ENCODE data around the gene FAM120B.
A peak's percentile ranks its signal among the peaks of the same experiment; 100 is the strongest.

The FAM120B gene

DNA sequence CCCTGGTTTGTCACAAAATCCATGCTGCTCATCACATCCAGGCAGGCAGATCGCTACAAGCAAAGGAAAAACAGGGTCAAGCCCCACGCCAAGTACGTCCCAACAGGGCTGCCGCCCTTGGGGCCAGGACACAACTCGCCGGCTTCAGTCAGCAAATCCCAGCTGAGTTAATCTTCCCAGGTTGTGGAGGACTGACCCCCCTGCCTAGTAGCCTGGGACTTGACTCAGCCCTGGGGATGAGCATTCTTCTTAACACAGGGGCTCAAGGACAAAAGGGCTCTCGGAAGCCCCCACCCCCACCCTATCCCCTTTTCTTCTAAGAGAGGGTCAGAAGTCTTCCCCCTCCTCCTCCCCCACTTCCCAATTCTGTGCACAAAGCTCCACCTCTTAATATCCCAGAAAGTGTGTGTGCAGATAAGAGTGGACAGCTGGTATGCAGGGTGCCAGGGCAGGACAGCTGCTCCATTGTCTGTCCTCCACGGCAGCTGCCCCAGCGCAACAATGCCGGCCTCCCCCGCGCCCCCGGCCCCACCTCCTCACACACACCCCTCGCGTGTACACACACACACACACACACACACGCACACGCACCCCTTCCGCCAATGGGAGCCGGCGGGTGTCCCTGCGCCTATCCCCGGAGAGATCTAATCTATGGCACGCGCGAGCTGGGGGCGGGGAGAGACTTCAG, 20.2 kb upstream of the FAM120B start:
- no peak for DNase-seq (ENCODE audit: low read depth in 2 of 2)

DNA sequence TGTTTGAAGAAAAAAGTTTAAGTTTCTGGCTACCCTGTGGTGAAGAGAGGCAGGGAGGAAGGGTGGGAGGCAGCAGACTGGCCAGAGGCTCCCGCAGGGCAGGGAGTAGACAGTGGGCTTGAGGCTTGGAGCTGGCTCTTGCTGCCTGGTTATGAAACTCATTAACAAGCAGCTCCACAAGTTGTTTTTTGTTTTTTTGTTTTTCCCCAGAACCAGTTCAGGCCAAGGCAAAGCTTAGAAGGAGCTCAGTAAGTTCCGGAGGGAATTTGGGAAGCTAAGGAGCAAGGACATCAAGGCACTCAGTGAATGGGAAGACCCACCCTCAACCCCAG, 19.7 kb upstream of the FAM120B start:
- DNase-seq (ENCODE audit: low read depth in 2 of 2), result no peak

DNA sequence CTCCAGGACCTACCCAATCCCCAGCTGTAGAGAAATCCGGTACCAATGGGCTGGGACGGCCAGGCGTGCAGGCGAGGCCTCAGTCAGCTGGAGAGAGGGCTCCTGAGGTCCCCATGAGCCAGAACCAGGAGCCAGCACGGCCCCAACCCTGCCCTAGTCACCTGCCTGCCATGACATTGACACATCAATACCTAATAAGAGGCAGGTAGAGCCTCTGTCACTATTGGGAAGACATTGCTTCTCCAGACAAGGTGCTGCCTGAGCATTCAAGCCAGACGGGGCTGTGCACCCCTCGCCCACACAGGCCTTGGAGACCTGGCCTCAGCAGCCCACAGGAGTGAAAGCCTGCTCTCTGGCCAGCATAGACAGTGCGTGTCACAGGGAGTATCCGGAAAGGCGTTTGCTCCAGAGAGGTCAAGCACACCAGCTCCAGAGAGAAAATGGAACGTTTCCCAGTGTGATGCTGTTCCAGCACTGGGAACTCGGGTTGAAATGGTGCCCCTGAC, 19.1 kb upstream of the FAM120B start:
- no peak for DNase-seq (ENCODE audit: low read depth in 2 of 2)

DNA sequence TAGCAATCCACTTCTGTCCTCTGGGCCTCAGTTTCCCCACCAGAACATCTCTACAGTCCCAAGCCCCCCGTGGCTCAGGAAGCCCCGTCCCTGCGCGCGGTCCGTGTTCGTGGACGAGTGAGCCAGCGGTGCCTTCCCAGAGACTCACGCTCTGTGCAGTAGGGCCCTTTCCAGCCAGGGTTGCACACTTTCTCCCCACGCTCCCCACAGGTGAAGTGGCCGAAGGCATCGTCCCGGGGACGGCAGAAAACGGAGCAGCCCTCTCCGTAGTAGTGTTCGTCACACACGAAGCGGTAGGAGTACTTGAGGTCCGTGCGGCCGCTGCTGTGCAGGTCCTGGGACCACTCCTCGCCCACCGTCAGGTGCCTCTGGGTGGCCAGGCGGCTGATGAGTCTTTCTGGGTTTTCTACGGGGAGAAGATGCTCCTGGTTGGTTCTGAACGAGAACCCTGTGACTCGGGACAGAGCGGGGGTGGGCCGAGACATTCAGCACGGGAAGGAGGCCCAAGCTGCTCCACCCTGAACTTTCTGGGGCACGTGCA, 18.4 kb upstream of the FAM120B start:
- no peak for DNase-seq (ENCODE audit: low read depth in 2 of 2)

DNA sequence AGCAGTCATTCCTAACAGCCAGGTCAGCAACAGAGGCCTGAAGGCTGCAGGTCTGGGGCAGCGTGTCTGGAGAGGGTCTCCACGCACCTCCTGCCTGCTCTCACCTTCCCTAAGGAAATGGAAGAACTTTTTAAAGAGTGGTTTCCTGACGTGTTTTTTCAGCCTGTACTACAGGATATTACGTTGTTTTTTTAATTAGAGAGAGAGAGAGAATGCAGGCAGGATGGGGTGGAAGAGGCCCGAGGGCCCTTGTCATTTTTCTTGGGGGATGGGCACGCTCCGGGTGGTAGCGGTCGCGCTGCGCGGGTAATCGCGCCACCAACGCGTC, 17.7 kb upstream of the FAM120B start:
- DNase-seq (ENCODE audit: low read depth in 2 of 2), result no peak

DNA sequence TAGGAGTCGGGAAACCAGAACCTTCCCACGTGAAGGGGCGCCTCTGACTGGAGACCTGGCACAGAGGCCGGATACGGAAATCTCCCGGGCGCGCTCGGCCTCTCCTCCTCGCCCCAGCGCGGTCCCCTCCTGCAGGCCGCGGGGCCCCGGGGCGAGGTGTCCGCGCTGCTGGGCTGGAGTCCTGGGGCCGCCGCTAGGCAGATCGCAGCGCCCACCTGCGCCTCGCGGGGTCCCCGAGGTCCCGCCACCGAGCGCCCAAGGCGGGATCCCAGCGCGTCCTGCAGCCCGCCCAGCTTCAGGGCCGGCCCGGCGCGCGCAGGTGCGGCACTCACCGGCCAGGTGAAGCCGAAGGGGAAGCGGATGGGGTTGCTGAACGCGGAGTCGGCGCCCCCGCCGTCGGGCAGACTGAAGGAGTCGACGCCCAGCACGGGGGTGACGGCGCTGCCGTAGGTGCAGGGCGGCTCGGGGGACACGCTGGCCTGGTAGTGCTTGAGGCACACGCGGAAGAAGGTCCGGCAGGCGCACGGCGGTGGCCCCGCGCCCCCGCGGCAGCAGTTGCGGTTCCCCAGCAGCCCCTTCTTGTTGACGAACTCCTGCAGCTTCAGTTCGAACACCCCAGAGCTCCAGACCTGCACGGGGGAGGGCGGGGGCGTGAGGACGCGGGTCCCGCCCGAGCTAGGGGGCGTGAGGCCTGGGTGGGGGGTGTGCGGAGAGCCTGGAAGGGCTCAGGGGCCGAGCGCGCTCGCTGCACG, 17.2 kb upstream of the FAM120B start:
- no peak for DNase-seq (ENCODE audit: low read depth in 2 of 2)

DNA sequence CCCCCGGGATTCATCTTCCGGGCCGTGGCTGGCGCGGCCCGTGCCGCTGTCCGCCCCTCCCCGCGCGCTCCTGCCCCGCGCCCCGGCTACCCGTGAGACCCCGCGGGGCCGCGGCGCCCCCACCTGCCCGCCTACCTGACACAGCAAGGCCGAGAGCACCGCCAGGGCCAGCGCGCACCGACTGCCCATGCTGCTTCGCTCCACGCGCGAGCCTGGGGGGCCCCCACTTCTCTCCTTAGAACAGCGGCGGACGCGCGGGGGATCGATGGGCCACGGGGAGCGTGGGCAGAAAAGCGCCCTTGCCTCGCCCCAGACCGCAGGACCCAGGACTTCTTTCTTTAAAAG, 16.6 kb upstream of the FAM120B start:
- no peak for DNase-seq (ENCODE audit: low read depth in 2 of 2)

DNA sequence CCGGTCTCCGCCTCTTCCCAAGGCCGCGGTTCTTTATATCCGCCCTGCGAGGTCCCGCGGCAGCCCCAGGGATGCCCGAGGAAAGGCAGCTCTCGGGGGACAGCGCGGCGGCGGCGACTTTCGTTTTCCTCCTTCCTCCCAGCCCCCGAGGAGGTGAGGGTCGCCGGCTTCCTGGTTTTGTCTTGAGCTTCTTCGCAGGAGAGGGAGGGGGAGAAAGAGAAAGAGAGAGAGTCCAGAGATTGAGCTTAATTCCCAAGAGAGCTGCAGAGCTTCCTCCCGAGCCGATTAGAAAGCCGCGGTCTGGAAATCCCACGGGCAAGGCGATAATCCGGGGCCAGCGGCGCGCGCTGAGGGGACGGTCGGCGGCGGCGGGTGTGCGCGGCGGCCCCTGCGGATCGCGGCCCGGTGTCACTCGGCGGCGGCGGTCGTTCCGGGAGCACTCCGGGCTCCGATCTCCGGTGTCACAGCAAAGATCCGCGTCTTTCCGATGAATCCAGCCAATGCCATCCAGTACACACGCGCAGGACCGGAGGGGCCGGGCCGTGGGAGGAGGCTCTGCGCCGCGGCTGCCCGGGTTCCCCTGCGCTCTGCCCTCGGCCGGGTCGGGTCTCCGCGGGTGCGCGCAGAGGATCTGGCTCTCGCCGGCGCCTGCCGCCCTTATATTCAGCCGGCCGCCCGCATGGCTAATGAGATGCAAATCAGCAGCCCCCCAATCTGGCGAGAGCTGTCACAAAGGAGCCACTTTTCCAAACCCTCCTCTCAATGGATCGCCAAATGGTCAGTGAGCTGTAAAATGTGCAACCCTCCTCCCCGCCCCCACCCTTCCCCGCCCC, 16.0 kb upstream of the FAM120B start, which contains the start of gene DLL1:
Gene DLL1 (minus strand): TSS at position 783 of the 833 bp plus-strand sequence. CDS start 939 bp downstream, outside the sequence.
- no peak for DNase-seq (ENCODE audit: low read depth in 2 of 2)

DNA sequence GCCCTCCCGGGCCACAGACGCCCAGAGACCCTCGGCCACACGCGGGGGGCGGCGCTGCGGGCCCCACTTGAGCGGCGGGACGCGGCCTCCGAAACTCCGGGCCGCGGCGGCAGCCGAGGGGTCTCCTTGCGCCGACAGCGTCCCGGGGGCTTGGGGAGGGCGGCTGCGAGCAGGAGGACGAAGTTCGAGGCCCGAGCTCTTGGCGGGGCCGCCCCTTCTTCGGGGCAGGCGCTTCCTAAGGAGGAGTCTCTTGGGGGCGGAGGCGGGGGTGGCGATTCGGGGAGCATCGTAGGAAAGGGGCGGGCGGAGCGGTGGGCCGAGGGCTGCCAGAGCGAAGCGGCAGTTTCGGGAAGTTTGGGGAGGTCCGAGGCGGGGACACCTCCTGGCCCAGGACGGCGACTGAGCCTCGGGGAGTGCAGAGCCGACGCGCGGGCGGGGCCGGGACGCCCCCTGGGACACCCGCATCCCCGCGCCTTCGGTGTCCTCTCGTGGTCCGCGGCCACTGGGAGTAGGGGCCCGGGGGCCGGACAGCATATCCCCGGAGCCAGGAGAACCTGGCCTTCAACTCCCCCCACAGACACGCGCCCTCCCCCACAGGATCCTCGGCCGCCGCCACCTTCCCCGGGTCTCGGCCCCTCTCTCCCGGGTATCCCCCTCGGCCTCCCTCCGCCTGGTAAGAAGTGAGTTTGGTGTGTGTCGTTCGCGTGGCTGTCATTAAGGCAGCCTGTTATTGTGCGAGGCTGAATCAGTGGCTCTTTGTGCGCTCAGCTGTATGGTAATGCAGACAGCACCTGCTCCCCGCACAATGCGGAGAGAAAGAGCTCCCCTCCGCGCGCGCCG, 15.1 kb upstream of the FAM120B start:
- no peak for DNase-seq (ENCODE audit: low read depth in 2 of 2)

DNA sequence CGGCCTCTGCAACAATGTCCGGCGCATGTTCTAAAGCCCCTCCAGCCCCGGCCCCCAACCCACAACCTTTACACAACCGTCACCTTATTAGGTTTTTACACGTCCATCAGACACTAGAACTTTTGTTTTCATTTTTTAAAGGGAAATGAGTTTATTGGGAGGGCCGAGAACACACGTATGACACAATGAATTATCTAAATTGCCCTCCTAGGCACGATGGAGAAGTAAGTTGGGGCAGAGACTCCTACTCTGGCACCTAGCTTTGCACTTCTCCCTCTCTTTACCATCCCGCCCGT, 14.5 kb upstream of the FAM120B start:
- no peak for DNase-seq (ENCODE audit: low read depth in 2 of 2)

DNA sequence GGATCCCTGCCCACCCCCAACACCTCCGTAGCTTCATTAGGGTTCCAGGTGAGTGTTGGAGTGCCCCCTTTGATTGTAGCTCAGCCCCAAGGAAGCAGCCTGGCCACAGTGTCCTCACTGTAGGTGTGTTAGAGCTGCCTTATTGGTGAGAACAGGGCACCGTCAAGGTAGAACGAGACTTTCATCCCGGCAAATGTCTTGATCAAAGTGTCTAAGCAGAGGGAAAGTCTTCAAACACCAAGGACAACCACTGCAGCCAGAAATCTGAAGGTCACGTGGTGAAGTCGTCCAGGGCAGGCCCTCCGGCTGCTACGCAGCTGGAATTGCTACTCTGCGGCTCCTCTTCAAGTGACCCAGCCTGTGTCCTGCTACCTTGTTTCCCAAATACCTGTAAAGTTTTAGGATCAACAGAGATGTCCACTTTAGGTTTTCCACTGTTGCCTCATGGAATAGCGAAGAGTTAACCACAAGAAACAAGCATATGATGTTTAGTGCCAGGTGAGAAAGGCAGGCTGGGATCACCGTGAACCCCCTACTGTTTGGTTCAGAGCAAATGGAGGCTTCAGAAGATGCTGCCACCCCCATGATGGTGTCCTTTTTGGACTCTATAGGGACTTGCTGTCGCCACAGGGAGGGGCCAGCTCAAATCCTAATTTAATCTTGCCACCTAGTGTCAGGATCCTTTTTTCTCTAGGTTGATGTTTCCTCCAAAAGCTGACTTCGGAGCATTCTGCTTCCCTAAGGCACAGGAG, 14.0 kb upstream of the FAM120B start:
- DNase-seq (ENCODE audit: low read depth in 2 of 2), result no peak

DNA sequence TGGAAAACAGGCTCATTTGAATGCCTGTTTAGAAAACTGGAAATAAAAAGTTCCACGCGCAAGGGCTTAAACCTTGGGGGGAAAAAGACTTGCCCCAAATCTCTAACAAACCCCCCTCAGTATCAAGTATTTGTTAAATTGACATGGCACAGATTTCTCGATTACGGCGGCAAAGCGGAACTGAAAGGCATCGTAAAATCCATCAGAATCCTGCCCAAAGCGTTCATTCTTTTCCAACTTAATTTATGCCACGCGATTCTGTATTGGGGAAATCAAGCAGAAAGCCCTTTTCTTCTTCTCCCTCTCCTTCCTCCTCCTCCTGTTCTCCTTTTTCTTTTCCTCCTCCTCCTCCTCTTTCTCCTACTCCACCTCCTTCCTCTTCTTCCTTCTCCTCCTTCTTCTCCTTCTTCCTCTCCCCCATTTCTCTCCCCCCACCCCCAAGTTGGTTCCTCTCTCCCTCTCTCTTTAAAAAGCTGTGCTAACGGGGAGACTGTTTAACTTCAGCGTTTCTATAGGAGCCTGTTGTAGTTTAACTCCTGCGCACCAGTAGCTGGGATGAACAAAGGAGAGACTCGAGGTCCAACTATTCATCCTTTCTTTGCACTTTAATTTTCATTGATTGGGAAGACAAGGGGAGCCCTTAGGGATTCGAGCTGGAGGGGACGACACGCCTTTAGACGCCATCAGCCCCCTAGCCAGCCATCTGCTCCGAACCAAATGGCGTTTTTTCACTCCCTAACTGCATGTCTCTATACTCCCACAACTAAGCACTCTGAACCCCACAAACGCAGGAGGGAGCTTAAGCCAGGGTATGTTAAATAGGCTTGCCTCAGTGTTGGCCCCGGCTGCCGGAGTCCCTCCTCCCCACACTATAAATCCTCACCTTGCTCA, 13.0 kb upstream of the FAM120B start:
- no peak for DNase-seq (ENCODE audit: low read depth in 2 of 2)

DNA sequence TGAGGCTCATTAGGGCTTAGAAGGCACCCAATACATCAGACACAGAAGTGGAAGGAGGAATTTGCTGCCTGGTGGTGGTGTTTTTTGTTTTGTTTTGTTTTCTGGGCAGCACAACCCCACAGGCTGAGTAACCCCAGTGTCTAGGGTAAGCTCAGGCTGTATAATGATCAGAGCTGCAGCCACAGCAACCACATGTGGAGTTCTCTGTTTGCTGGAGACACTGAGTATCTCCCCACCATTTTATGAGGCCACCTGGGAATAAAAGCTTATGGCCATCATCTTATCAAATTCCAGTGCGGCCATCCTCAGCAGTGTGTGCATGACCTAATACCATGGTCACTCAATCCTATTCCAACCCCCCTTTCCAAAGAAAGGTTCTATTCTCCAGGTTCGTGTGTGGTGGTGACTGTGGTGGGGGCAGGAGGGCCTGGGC, 12.2 kb upstream of the FAM120B start:
- no peak for DNase-seq (ENCODE audit: low read depth in 2 of 2)

DNA sequence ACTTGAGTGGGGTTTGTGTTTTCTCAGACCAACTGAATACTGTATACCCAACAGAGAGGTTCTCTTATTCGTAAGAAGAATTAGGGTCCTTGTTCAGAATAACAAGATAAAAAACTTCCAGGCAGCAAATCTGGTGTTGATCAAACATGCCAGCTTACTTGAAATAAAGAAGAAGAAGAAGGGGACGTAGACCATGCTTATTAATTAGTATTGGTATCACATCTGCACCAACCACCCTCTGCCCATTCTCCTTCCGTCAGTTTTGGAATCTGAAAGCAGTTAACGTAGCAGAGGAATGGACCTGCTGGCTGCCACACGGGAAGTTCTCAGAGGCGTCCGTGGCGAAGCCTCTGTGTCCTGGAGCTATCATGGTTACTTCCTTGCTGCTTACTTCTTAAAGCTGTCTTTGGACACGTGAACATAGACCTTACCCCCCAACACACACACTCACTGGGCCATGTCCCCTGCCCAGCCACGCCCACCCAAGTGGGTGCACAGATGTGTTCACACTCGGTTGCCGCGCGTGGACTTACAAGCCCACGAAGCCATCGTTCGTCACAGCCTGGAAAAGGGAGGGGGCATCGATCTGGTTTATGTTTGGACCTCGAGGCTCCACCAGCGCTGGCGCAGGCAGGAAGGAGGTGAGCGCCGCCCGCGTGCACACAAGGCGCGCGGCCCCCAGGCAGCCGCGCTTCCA, 11.6 kb upstream of the FAM120B start:
- DNase-seq (ENCODE audit: low read depth in 2 of 2), result no peak

DNA sequence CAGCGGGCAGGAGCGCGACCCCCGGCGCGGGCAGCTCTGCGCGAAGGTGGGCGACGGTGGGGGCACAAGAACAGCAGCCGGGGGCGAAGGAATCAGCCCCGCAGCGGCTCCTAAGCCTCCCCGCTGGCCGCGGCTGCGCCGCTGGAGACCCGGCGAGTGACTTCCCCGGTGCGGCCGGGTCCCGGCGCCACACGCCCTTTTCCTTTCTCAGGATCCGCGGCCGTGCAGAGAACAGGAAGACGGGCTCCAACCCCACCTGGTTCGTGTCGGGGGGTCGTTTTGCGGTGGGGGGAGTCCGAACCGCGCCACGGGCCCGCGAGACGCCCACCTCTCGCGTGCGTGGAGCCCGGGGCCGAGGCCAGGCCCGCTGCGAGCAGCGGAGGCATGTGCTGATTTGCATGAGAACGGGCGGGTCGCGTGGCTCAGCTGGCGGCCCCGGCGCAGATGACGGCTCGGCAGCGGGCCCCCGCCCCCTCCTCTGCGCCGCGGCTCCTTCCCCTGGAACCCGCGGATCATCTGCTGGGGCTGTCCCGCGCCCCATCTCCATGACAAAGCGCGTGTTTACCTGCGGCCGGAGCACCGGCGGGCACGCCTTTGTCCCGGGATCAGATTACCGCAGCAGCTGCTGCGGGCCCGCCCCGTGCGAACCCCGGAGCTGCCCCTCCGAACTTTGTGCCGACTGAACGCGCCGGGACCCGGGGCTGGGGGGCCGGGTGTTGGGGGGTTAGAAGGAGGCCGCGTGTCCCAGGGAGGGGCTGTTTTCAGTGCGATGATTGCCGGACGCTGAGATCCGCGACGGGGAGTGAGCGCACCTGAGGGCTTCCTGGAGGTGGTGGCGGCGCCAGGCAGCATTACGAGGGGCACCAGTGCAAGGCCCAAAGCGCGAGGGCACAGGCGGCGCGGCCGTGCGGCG, 10.8 kb upstream of the FAM120B start:
- DNase-seq (ENCODE audit: low read depth in 2 of 2), result peak in 1 of 2 donors; percentile 43

DNA sequence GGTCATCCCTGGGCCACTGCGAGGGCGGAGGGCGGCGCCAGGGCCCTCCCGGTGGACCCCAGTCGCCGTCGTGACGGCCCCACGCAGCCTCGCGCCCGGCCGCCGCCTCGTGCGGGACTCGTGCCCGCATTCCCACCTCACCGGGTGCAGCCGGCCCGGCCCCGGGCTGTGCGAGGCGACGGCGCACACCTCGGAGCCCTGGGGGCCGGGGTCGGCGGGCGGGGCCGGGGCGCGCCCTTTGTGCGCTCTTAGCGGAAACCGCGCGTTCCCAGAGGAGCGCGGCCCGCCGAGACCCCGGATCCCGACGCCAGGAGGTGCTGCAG, 10.2 kb upstream of the FAM120B start:
- no peak for DNase-seq (ENCODE audit: low read depth in 2 of 2)

DNA sequence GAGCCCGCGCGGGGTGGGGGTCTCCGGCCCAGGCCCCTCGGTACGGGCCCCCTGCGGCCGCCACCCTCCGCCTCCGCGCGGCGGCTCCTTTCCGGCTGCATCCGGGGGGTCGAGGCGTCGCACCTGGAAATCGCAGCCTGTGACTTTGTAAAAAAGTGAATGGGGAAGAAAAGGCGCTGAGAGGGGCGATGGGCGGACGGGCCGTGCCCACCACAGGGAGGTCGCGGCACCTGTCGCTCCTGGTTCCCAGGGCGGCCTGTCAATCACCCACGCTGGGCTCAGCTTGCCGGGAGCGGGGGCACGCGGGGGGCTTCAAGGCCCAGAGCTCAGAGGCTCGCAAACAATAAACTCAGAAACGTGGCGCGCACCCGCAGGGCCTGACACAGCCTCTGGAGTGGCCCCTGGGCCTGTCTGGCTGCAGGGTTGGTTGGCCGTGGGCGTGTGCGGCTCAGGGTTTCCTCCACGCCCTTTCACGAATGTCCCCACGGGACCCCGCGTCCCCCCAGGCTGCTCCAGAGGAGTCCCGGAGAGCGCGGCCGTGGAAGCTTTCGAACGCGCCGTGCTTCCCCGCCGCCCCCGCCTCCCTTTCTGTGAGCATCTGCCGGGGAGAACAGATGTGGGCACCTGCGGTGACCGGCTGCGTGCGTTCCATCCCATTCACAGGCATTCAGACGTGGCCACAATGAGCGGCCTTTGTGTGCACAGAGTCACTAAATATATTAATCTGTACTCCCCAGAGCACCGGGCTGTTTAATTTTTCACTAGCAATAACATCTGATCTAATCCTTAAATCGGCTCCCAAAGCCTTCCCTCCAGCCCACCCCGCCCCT, 9.6 kb upstream of the FAM120B start:
- DNase-seq (ENCODE audit: low read depth in 2 of 2), result no peak

All from stimulated activated CD4-positive, alpha-beta T cell treated with anti-CD3 and anti-CD28 coated beads, Interleukin-4, amount 100 ng/mL, for 48 hours (primary cell).